ENCODE measurements around the gene ARF3.

ARF3 gene

GRCh38 chr12:48978291-48978740, 21.0 kb upstream of the ARF3 start, which contains the start of gene WNT1:
Gene WNT1 (plus strand): TSS chr12:48978322. CDS start chr12:48978651, 329 bp downstream.
- TF ChIP-seq CEBPB (IDR thresholded peaks at IDR 0.05): no peak
- no peak for TF ChIP-seq TEAD4 (IDR thresholded peaks at IDR 0.05)
- TF ChIP-seq CREB1 (IDR thresholded peaks at IDR 0.05; ENCODE audit: low read depth): no peak
- TF ChIP-seq TAF1 (IDR thresholded peaks at IDR 0.05; ENCODE audit: low read depth): no peak
- no peak; the same call in 1 of the 2 replicates for TF ChIP-seq MAX (IDR thresholded peaks at IDR 0.05)
- TF ChIP-seq RAD21 (IDR thresholded peaks at IDR 0.05; ENCODE audit: low read depth): no peak
- no peak for TF ChIP-seq EP300 (IDR thresholded peaks at IDR 0.05; ENCODE audit: borderline replicate concordance)
- no peak for TF ChIP-seq FOXM1 (IDR thresholded peaks at IDR 0.05; ENCODE audit: borderline replicate concordance, low read depth)
- TF ChIP-seq USF1 (IDR thresholded peaks at IDR 0.05): no peak
- no peak for TF ChIP-seq YY1 (IDR thresholded peaks at IDR 0.05; ENCODE audit: low read depth)
- no peak for TF ChIP-seq REST (IDR thresholded peaks at IDR 0.05; ENCODE audit: low read depth)
- TF ChIP-seq EGR1 (IDR thresholded peaks at IDR 0.05): no peak
- no peak for TF ChIP-seq ZBTB7A (IDR thresholded peaks at IDR 0.05; ENCODE audit: low read depth)
- no peak for TF ChIP-seq TCF12 (IDR thresholded peaks at IDR 0.05; ENCODE audit: low read depth)

- TF ChIP-seq RAD21 (IDR thresholded peaks at IDR 0.05; ENCODE audit: low read depth) (peak; percentile 36; the same call in 1 of the 2 replicates), MAX (IDR thresholded peaks at IDR 0.05) (peak; percentile 44; the same call in 1 of the 2 replicates), EP300 (IDR thresholded peaks at IDR 0.05; ENCODE audit: borderline replicate concordance) (no peak), EGR1 (IDR thresholded peaks at IDR 0.05) (peak; percentile 59), ZBTB7A (IDR thresholded peaks at IDR 0.05; ENCODE audit: low read depth) (peak; percentile 65; the same call in 1 of the 2 replicates)
These were observed 20.3 kb upstream of the ARF3 start for GRCh38 chr12:48977290-48978281.

- TF ChIP-seq MAX (IDR thresholded peaks at IDR 0.05) (no peak), TEAD4 (IDR thresholded peaks at IDR 0.05) (no peak), FOXM1 (IDR thresholded peaks at IDR 0.05; ENCODE audit: borderline replicate concordance, low read depth) (no peak), TAF1 (IDR thresholded peaks at IDR 0.05; ENCODE audit: low read depth) (no peak), TCF12 (IDR thresholded peaks at IDR 0.05; ENCODE audit: low read depth) (no peak), YY1 (IDR thresholded peaks at IDR 0.05; ENCODE audit: low read depth) (no peak), NFIC (IDR thresholded peaks at IDR 0.05) (no peak), EP300 (IDR thresholded peaks at IDR 0.05; ENCODE audit: borderline replicate concordance) (no peak), REST (IDR thresholded peaks at IDR 0.05; ENCODE audit: low read depth) (no peak), ZBTB7A (IDR thresholded peaks at IDR 0.05; ENCODE audit: low read depth) (no peak), EGR1 (IDR thresholded peaks at IDR 0.05) (no peak), RAD21 (IDR thresholded peaks at IDR 0.05; ENCODE audit: low read depth) (no peak; the same call in 1 of the 2 replicates), CEBPB (IDR thresholded peaks at IDR 0.05) (no peak), USF1 (IDR thresholded peaks at IDR 0.05) (no peak), CREB1 (IDR thresholded peaks at IDR 0.05; ENCODE audit: low read depth) (no peak)
These were observed 16.8 kb upstream of the ARF3 start for GRCh38 chr12:48973941-48974673.

GRCh38 chr12:48973531-48973930, 16.2 kb upstream of the ARF3 start:
- no peak for TF ChIP-seq RAD21 (IDR thresholded peaks at IDR 0.05; ENCODE audit: low read depth)
- no peak for TF ChIP-seq EGR1 (IDR thresholded peaks at IDR 0.05)
- no peak for TF ChIP-seq ZBTB7A (IDR thresholded peaks at IDR 0.05; ENCODE audit: low read depth)
- no peak for TF ChIP-seq MAX (IDR thresholded peaks at IDR 0.05)
- no peak for TF ChIP-seq REST (IDR thresholded peaks at IDR 0.05; ENCODE audit: low read depth)
- no peak for TF ChIP-seq FOXM1 (IDR thresholded peaks at IDR 0.05; ENCODE audit: borderline replicate concordance, low read depth)
- TF ChIP-seq CEBPB (IDR thresholded peaks at IDR 0.05): no peak
- TF ChIP-seq TAF1 (IDR thresholded peaks at IDR 0.05; ENCODE audit: low read depth): no peak
- no peak for TF ChIP-seq YY1 (IDR thresholded peaks at IDR 0.05; ENCODE audit: low read depth)
- TF ChIP-seq TCF12 (IDR thresholded peaks at IDR 0.05; ENCODE audit: low read depth): no peak
- no peak for TF ChIP-seq CREB1 (IDR thresholded peaks at IDR 0.05; ENCODE audit: low read depth)
- no peak for TF ChIP-seq TEAD4 (IDR thresholded peaks at IDR 0.05)
- TF ChIP-seq EP300 (IDR thresholded peaks at IDR 0.05; ENCODE audit: borderline replicate concordance): no peak
- TF ChIP-seq NFIC (IDR thresholded peaks at IDR 0.05): no peak
- TF ChIP-seq USF1 (IDR thresholded peaks at IDR 0.05): no peak
